Inflammatory macrophage treated with lipopolysaccharide for 4 hours (primary cell): Measurements from ENCODE around the gene ITGB2.
"Not testable (repeated sequence)": the region's sequence is repeated elsewhere in the genome, so short reads cannot be mapped to it uniquely, and the experiment has no call there.

ENCODE experiments used
- DNase-seq: peaks from one replicate; pipeline ENCODE4 v3.0.0-alpha.2; 2020

Gene ITGB2

DNA sequence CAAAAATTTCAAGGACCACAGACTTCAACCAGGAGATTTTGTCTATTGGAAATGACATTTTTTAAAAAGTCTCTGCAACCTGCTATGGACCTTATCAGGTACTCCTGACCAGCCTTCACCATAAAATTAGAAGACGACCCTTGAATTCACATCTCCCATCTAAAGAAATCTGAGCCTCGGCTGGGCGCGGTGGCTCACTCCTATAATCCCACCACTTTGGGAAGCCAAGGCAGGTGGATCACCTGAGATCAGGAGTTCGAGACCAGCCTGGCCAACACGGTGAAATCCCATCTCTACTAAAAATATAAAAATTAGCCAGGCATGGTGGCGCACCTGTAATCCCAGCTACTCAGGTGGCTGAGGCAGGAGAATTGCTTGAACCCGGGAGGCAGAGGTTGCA is 41.5 kb downstream of the ITGB2 start:
- not testable (repeated sequence) for DNase-seq

DNA sequence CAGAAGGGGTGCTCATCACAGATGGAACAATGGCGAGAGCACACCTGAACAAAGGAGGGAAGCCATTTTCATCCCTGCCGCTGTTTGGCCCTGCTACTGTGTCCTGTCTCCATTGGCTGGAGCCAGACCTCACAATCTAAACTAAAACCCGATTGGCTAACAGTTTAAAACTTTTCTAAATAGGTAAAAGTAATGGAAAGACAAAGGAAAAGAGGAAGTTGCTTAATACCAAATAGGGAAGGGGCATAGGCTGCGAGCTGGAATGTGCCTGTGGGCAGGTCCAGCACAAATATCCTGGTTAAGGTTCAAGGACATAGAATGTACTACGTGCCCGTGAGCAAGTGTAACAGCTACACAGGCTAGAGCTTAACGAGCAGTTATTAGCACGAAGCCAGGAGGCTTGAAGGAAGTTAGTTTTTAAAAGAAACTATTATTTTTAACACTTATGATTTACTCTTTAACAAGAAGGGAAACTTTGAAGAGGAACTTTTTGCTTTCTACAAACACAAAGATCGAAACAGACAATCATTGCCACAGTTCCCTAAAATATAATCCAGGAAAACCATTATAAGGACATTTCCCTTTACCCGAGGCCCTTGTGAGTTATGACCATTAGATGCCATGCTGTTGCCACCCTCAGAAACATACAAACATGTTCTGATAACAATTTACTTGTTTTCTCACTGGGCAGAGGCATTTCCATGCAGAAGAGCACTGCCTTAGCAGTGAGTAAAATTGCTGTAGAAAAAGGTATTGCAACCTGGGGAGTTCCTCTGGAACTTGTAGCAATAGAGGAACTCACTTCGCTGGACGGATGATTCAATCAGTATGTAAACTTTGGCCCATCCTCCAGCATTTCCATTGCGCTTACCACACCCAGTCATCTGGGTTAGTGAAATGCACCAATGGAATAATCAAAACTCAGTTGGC is 42.4 kb downstream of the ITGB2 start:
- peak; percentile 94 for DNase-seq

DNA sequence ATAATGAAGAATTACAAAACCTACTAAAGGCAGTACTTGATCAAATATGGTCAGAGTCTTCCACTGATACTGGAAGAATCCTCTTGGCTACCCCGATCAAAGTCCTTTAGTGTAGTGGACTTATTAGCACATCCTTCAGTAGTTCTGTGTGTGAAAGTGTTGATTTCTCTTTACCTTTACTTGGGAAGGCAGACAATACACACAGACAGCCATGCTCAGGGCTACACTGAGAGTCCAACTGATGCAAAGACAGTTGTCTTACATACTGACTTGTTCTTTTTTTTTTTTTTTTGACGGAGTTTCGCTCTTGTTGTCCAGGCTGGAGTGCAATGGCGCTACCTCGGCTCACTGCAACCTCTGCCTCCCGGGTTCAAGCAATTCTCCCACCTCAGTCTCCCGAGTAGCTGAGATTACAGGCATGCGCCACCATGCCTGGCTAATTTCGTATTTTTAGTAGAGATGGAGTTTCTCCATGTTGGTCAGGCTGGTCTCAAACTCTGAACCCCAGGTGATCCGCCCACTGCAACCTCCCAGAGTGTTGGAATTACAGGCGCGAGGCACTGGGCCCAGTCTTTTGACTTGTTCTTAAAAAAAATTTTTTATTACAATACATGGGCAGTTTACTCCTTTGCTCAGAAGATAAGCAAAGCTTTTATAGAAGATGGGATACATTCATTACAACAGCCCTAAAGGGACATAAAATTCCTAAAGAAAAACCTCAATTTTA is 43.7 kb downstream of the ITGB2 start:
- DNase-seq: no peak

GRCh38 chr21:44875316-44875700 is 45.4 kb downstream of the ITGB2 start:
- DNase-seq: peak; percentile 70

DNA sequence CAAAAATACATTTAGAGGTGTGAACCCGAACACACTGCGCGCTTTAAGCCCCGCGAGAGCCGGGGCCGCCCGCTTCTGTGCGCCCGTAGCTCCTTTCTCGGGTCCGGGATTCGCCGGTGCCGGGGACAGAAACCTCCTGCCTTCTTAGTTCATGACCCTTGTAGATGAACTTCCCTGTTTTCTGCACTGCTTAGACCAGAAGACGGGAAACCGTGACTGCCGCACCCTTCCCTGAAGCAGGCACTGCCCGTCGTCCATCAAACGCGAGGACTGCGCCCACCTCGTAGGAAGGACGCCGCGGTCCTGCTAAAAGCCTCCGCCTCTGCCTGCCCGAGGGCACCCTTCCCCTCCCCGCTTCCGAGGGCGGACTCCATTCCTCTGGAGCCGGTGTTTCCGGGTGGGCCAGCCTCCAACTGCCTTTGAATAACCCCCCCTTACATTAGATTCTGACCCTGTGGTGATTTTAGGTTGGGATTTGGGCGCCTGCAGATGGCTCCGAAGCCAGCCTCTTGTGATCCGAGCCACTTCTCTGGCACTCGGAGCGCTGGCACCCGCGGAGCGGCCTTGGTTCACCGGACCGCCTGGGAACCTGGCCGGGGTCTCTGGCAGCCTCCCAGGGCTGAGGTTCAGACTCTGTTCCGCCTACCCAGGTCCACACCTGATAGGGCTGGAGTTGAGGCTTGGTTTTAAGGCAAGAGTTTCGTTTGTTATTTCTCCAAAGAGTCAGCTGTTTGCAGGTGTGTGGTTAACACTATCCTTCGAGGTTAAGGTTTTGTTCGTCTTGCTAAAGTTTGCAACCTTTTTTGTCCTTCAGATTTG is 46.0 kb downstream of the ITGB2 start:
- DNase-seq: peak; percentile 79

DNA sequence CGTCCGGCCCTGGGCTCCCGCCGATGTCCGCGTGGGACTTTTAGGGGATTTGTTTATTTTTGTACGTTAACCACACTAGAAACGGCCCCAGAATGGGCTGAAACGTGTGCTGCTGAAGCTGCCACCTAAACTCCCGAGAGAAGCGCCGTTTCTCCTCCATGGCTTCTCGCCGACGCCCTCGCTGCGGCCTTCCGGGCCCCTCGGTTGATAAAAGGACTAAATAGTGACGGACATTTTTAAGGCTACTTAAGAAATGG is 46.5 kb downstream of the ITGB2 start:
- DNase-seq: no peak

- DNase-seq: peak; percentile 99
These were observed 47.1 kb downstream of the ITGB2 start, which contains the start of gene PTTG1IP for GRCh38 chr21:44873356-44874239. PTTG1IP (minus strand) TSS chr21:44873690; CDS start chr21:44873616, 74 bp downstream.

DNA sequence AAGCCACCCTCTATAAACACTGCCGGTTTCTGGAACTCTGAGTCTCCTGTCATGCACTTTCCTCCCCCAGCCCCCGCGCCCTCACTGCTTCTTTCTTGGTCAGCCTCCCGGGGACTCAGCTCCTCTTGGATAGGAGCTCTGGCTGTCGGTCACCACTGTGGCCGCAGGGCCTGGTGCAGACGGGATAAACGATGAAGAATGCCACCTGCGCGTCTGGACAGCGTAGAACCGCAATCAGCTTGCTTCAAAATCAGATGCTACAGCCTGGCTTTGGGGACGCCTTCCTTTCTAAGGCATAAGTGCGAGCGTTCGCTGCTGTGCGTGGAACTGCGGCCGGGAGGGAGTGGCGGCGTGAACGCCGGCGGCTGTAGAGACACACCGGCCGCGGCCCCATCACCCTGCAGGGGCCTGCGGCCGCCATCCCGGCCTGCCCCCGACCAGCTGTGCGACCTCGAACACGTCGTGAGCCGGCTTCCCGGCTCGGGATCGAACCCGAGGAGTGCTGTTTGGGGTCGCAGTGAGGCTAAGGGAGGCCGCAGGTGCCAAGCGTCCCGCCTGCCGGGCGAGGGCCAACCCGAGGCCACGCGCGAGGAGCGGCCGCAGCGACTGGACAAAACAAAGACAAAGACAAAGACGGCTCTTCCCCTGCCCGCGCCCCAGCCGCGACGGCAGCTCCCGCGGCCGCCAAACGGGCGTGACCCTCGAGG is 47.9 kb downstream of the ITGB2 start:
- peak; percentile 31 for DNase-seq

DNA sequence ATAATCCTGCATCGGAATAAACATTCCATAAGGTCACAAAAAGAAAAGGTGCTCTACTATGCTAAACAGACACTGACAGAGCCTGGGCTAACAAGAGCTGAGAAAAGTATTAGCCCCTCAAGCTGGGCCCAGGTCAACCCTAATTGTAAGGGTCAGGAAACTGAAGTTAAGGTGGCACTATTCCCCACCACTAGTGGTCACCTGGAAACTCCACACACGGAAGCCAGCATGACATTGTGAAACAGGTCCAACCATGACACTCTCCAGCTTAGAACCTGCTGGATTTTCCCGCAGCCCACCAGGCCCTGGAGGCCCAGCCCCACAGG is 48.4 kb downstream of the ITGB2 start:
- DNase-seq: no peak

DNA sequence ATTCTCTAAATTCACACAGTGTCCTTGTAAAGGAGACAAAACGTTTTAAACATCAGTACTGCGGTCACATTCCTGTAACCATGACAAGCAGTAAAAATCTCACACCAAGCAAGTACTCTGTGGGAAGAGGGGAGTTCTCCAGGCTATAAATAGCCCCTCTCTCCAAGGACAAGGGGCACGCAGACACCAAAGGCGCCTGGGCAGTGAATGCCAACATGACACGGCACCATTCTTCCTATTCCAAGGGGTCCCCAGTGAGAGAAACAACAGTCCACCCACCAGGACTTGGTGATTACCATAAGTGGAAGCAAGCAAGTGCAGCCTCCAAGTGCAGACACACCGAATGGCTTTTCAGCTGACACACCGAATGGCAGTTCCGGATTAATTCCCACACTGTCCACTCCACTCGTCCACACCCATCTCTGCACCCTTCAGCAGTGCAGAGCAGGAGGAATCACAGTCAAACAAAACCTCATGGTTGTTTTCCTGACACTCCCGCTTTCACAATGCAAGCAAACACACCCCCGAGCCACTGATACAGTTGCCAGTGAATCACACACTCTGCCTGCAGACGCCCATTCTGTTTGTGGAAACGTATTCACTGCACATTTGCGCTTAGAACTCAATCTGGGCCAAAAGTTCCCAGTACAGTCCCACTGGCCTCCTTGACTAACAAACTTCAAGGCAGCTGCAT is 49.0 kb downstream of the ITGB2 start:
- DNase-seq: peak; percentile 73

DNA sequence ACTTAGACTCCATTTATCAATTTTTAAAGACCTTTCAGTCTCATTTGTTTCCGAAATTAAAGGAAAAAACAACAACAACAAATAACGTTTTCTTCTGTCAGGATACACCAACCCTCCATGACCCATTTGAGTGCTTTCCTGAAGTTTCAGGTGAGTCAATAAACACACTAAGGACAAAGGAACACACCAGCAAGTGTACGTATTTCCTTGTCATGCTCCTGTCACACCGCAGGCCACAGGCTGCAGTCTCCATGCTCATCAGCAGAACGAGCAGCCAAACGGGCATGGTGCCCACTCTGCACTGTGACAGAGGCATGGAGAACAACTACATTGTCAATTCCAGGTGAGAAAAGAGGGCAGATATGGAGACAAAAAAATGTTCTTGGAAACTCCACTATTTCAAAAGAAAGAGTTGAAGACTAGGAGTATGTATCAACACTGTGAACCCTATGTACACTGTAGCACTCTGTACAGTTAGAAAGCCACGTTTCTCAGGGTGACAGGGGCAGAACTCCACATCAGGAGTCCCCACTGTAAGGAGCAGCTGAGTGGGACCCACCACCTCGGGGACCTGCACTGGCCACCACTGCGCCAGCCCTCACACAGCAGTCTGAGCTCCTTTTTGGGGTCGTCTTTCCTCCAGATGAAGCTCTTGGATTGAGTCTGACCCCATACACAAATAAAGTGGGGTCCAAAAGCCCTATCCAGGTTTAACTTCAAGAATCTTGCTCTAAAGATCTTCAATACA is 49.8 kb downstream of the ITGB2 start:
- DNase-seq: no peak

- peak; percentile 26 for DNase-seq
These were observed 50.6 kb downstream of the ITGB2 start for GRCh38 chr21:44869781-44870747.

GRCh38 chr21:44868707-44869106 is 52.0 kb downstream of the ITGB2 start:
- no peak for DNase-seq

- DNase-seq: no peak
These were observed 52.5 kb downstream of the ITGB2 start for GRCh38 chr21:44867999-44868700.

- DNase-seq: no peak
These were observed 53.2 kb downstream of the ITGB2 start for GRCh38 chr21:44867464-44867863.

- no peak for DNase-seq
These were observed 53.9 kb downstream of the ITGB2 start for GRCh38 chr21:44866780-44867179.

DNA sequence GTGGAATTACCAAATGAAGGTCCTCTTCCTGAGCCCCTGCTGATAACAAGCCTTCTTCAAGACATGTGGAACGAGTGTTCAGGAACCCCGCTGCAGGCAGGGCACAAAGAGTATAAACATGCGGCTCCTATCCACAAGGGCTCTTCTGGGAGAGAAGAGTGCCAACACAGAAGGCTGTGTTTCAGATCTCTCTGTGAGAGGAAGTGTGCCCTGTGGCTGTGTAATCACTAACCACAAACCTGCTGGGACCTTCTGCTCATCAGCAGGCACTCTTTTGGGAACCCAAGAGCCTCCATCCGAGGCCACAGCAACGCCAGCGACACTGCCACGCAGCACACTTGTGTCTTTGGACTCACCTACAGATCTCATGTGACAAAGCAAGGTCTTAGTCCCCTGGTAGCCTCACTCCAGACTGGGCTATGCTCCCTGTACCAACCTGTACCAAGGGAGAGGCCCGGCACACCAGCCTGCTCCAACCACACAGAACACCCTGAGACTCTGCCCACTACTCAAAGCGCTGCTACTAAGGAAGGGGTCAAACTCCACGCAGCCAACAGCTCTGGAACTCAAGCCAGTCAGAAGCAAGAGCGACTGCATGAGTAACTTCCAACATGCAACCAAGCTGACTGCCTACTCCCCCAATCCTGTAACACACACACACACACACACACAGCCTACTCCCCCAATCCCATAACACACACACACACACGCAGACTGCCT is 55.0 kb downstream of the ITGB2 start:
- DNase-seq: peak; percentile 71
